ENCODE results near the gene ASB18. TPM values are rescaled to one million over a fixed set of nuclear protein-coding genes. Genes with fewer than 3 reads are reported as not detected.
A peak's percentile ranks its signal among the peaks of the same experiment; 100 is the strongest.
"Not testable (repeated sequence)": the region's sequence is repeated elsewhere in the genome, so short reads cannot be mapped to it uniquely, and the experiment has no call there.

ASB18 gene
- total RNA-seq, 2 donors from 2014 or later, result 1.9 to 7.6 TPM

DNA sequence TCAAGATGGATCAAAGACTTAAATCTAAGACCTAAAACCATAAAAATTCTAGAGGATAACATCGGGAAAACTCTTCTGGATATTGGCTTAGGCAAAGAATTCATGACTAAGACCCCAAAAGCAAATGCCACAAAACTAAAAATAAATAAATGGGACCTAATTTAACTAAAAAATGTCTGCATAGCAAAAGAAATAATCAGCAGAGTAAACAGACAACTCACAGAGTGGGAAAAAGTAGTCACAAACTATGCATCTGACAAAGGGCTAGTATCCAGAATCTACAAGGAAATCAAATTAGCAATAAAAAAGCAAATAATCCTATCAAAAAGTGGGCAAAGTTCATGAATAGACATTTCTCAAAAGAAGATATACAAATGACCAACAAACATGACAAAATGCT, 18.2 kb upstream of the ASB18 start:
- Histone ChIP-seq H3K9me3 (peaks cover 0 to 11% of the 10 kb centered on the region in 2 donors), H3K36me3 (no peaks in the 10 kb centered on the region), H3K4me3 (no peak overlapping the region), H3K27me3 (no peaks in the 10 kb centered on the region), H3K4me1 (no peaks in the 10 kb centered on the region), H3K27ac (no peak overlapping the region)
- TF ChIP-seq, protein P1, sequence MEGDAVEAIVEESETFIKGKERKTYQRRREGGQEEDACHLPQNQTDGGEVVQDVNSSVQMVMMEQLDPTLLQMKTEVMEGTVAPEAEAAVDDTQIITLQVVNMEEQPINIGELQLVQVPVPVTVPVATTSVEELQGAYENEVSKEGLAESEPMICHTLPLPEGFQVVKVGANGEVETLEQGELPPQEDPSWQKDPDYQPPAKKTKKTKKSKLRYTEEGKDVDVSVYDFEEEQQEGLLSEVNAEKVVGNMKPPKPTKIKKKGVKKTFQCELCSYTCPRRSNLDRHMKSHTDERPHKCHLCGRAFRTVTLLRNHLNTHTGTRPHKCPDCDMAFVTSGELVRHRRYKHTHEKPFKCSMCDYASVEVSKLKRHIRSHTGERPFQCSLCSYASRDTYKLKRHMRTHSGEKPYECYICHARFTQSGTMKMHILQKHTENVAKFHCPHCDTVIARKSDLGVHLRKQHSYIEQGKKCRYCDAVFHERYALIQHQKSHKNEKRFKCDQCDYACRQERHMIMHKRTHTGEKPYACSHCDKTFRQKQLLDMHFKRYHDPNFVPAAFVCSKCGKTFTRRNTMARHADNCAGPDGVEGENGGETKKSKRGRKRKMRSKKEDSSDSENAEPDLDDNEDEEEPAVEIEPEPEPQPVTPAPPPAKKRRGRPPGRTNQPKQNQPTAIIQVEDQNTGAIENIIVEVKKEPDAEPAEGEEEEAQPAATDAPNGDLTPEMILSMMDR (IDR thresholded peaks at IDR 0.05), result no peak
- DNase-seq (ENCODE audit: low spot score), result no peak

DNA sequence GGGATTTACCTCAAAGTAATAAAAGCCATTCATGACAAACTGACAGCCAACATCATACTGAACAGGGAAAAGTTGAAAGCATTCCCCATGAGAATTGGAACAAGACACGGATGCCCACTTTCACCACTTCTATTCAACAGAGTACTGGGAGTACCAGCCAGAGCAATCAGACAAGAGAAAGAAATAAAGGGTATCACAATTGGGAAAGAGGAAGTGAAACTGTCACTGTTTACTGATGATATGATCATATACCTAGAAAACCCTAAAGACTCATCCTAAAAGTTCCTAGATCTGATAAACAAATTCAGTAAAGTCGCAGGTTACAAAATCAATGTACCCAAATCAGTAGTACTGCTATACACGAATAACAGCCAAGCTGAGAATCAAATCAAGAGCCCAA, 17.2 kb upstream of the ASB18 start:
- H3K4me1 ChIP-seq, result no peaks in the 10 kb centered on the region
- no peaks in the 10 kb centered on the region for H3K36me3 ChIP-seq
- no peak for DNase-seq (ENCODE audit: low spot score)
- peaks cover 0 to 11% of the 10 kb centered on the region in 2 donors for H3K9me3 ChIP-seq
- H3K27ac ChIP-seq, result no peak overlapping the region
- no peaks in the 10 kb centered on the region for H3K27me3 ChIP-seq
- no peak overlapping the region for H3K4me3 ChIP-seq
- TF ChIP-seq, protein P1 (IDR thresholded peaks at IDR 0.05), result no peak

GRCh38 chr2:236273126-236273525, 8.9 kb upstream of the ASB18 start:
- Histone ChIP-seq H3K9me3 (peaks cover 0 to 11% of the 10 kb centered on the region in 2 donors), H3K27me3 (no peaks in the 10 kb centered on the region), H3K36me3 (no peaks in the 10 kb centered on the region), H3K27ac (no peak overlapping the region), H3K4me3 (no peak overlapping the region), H3K4me1 (no peaks in the 10 kb centered on the region)
- TF ChIP-seq, protein P1 (IDR thresholded peaks at IDR 0.05), result no peak
- peak; percentile 46 for DNase-seq (ENCODE audit: low spot score)

- Histone ChIP-seq H3K36me3 (no peaks in the 10 kb centered on the region), H3K27ac (no peak overlapping the region), H3K9me3 (peaks cover 0 to 7% of the 10 kb centered on the region in 2 donors), H3K4me3 (no peak overlapping the region), H3K27me3 (no peaks in the 10 kb centered on the region), H3K4me1 (no peaks in the 10 kb centered on the region)
- TF ChIP-seq, protein P1 (IDR thresholded peaks at IDR 0.05), result no peak
- DNase-seq (ENCODE audit: low spot score), result peak; percentile 9
These were observed 7.6 kb upstream of the ASB18 start for GRCh38 chr2:236271851-236272250.

DNA sequence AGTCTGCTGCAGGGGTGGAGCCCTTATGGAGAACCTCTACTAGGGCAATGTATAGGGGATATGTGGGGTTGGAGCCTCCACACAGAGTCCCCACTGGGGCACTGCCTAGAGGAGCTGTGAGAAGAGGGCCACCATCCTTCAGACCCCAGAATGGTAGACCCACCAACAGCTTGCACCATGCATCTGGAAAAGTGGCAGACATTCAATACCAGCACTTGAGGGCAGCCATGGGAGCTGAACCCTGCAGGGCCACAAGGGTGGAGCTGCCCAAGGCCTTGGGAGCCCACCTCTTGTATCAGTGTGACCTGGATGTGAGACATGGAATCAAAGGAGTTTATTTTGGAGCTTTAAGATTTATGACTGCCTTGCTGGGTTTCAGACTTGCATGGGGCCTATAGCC, 5.7 kb upstream of the ASB18 start:
- H3K27ac ChIP-seq; H3K4me1 ChIP-seq; H3K9me3 ChIP-seq; H3K4me3 ChIP-seq; DNase-seq (ENCODE audit: low spot score); H3K36me3 ChIP-seq; H3K27me3 ChIP-seq: not testable (repeated sequence)

- H3K9me3 ChIP-seq, result peaks cover 0 to 7% of the 10 kb centered on the region in 2 donors
- no peaks in the 10 kb centered on the region for H3K27me3 ChIP-seq
- peak; percentile 38 for DNase-seq (ENCODE audit: low spot score)
- no peaks in the 10 kb centered on the region for H3K36me3 ChIP-seq
- H3K27ac ChIP-seq, result no peak overlapping the region
- no peak overlapping the region for H3K4me3 ChIP-seq
- TF ChIP-seq, protein P1 (IDR thresholded peaks at IDR 0.05), result no peak
- peaks cover 0 to 13% of the 10 kb centered on the region in 2 donors for H3K4me1 ChIP-seq
These were observed 1.5 kb upstream of the ASB18 start for GRCh38 chr2:236265675-236266074.
